Suprapubic skin (tissue), 4 donors: ENCODE measurements around the gene INHBC.

ENCODE experiments used
- EP300 ChIP-seq: sonication (generic); formaldehyde crosslinking; IDR thresholded peaks from one replicate; pipeline ENCODE4 v1.6.1; 2017; ENCODE audit warnings: antibody characterized with exemption
- POLR2A ChIP-seq, 2 donors: fragments of 450-650 bp; IDR thresholded peaks; one replicate each; pipeline ENCODE4 v1.6.1; 2017; ENCODE audit warnings: antibody characterized with exemption in 2 of 2, mild to moderate bottlenecking in 2 of 2, moderate library complexity in 2 of 2
- POLR2AphosphoS5 ChIP-seq, 3 donors: sonication (generic); formaldehyde crosslinking; IDR thresholded peaks; one replicate each; pipeline ENCODE4 v1.6.1; 2017; ENCODE audit warnings: antibody characterized with exemption in 3 of 3
- TF ChIP-seq, protein P1 (sequence below), 2 donors: fragments of 200-600 bp in 1 of 2; fragments of 450-650 bp in 1 of 2; sonication (generic) in 1 of 2; IDR thresholded peaks; one replicate each; pipeline ENCODE4 v1.5.1; 2016 to 2019; ENCODE audit warnings: antibody characterized with exemption in 2 of 2, mild to moderate bottlenecking in 1 of 2, moderate library complexity in 1 of 2

- TF ChIP-seq, protein P1, sequence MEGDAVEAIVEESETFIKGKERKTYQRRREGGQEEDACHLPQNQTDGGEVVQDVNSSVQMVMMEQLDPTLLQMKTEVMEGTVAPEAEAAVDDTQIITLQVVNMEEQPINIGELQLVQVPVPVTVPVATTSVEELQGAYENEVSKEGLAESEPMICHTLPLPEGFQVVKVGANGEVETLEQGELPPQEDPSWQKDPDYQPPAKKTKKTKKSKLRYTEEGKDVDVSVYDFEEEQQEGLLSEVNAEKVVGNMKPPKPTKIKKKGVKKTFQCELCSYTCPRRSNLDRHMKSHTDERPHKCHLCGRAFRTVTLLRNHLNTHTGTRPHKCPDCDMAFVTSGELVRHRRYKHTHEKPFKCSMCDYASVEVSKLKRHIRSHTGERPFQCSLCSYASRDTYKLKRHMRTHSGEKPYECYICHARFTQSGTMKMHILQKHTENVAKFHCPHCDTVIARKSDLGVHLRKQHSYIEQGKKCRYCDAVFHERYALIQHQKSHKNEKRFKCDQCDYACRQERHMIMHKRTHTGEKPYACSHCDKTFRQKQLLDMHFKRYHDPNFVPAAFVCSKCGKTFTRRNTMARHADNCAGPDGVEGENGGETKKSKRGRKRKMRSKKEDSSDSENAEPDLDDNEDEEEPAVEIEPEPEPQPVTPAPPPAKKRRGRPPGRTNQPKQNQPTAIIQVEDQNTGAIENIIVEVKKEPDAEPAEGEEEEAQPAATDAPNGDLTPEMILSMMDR (IDR thresholded peaks at IDR 0.05) = peak in 1 of 2 donors; percentile 38
- TF ChIP-seq EP300 = no peak
- TF ChIP-seq POLR2AphosphoS5 (IDR thresholded peaks at IDR 0.05) = no peak
- no peak for TF ChIP-seq POLR2A (IDR thresholded peaks at IDR 0.05)
These were observed 21.6 kb downstream of the INHBC start for GRCh38 chr12:57456145-57456700.
